Loucy (cell line): ENCODE results near the gene IBA57.
A peak's percentile ranks its signal among the peaks of the same experiment; 100 is the strongest.

ENCODE experiments used
- H2AFZ ChIP-seq: fragments of 200-600 bp; sonication (generic); 2 replicates; pipeline ENCODE4 v1.6.0; 2016; ENCODE audit warnings: antibody characterized with exemption, mild to moderate bottlenecking, low read length, moderate library complexity
- H3F3A ChIP-seq: fragments of 200-600 bp; 2 replicates; pipeline ENCODE4 v1.6.0; 2016; ENCODE audit warnings: antibody characterized with exemption, low read depth, mild to moderate bottlenecking
- H3K27me3 ChIP-seq: fragments of 200-600 bp; sonication (generic); 2 replicates; pipeline ENCODE4 v1.6.1; 2014; ENCODE audit warnings: low read length, mild to moderate bottlenecking; ENCODE audit not compliant: insufficient read depth, poor library complexity, severe bottlenecking
- H3K36me3 ChIP-seq: fragments of 200-600 bp; sonication (generic); 2 replicates; pipeline ENCODE4 v1.6.1; 2016; ENCODE audit warnings: low read length; ENCODE audit not compliant: insufficient read depth
- H3K4me1 ChIP-seq: fragments of 200-600 bp; sonication (generic); 2 replicates; pipeline ENCODE4 v1.5.1; 2014; ENCODE audit warnings: low read length, mild to moderate bottlenecking; ENCODE audit not compliant: insufficient read depth, poor library complexity, severe bottlenecking
- H3K4me2 ChIP-seq: fragments of 200-600 bp; sonication (generic); 2 replicates; pipeline ENCODE4 v1.6.0; 2014; ENCODE audit warnings: antibody characterized with exemption, low read length, low read depth, mild to moderate bottlenecking; ENCODE audit not compliant: poor library complexity, severe bottlenecking
- H3K4me3 ChIP-seq: fragments of 200-600 bp; sonication (generic); 2 replicates; pipeline ENCODE4 v1.5.1; 2014; ENCODE audit warnings: low read length, mild to moderate bottlenecking, mixed read lengths; ENCODE audit not compliant: poor library complexity, severe bottlenecking
- H3K79me2 ChIP-seq: fragments of 200-600 bp; sonication (generic); 2 replicates; pipeline ENCODE4 v1.6.1; 2014; ENCODE audit warnings: low read length; ENCODE audit not compliant: insufficient read depth
- H3K9ac ChIP-seq: fragments of 200-600 bp; sonication (generic); 2 replicates; pipeline ENCODE4 v1.6.0; 2014; ENCODE audit warnings: mild to moderate bottlenecking, low read depth, low read length, moderate library complexity; ENCODE audit not compliant: poor library complexity, severe bottlenecking
- H3K9me2 ChIP-seq: fragments of 200-600 bp; sonication (generic); replicated peaks from 2 replicates; pipeline ENCODE4 v1.6.1; 2016; ENCODE audit warnings: low read depth, low read length, mixed read lengths
- H3K9me3 ChIP-seq: fragments of 200-600 bp; sonication (generic); 2 replicates; pipeline ENCODE4 v1.6.1; 2014; ENCODE audit warnings: mild to moderate bottlenecking, antibody characterized with exemption, low read length, low read depth; ENCODE audit not compliant: insufficient read depth
- H4K20me1 ChIP-seq: fragments of 200-600 bp; sonication (generic); 2 replicates; pipeline ENCODE4 v1.6.0; 2014; ENCODE audit warnings: antibody characterized with exemption, low read length, mild to moderate bottlenecking; ENCODE audit not compliant: insufficient read depth, poor library complexity, severe bottlenecking
- EZH2phosphoT487 ChIP-seq: fragments of 200-600 bp; IDR thresholded peaks from 2 replicates; pipeline ENCODE4 v1.6.1; 2018; ENCODE audit warnings: antibody characterized with exemption, mild to moderate bottlenecking, moderate library complexity, borderline replicate concordance
- TF ChIP-seq, protein P1 (sequence below): fragments of 200-600 bp; sonication (generic); conservative IDR thresholded peaks from 2 replicates; pipeline ENCODE4 v1.5.1; 2014; ENCODE audit warnings: mild to moderate bottlenecking, antibody characterized with exemption, low read length

IBA57 gene

DNA sequence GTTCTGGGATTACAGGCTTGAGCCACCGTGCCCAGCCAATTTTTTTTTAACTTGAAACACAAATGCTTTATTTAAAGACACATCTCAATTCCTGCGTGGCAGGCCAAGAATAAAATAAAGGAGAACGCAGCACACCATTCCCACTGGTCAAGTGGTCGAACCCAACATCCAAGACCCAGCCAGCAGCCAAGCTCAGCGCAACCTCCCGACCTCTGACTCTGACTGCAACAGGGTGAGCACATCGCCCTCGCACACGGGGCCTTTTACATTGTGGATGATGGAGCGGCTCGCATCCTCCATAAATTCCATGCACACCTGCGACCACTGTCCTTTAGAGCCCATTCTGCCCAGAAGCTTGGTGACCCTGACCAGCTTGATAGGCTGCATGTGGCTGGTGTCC lies 31.0 kb upstream of the IBA57 start:
- TF ChIP-seq, protein P1, sequence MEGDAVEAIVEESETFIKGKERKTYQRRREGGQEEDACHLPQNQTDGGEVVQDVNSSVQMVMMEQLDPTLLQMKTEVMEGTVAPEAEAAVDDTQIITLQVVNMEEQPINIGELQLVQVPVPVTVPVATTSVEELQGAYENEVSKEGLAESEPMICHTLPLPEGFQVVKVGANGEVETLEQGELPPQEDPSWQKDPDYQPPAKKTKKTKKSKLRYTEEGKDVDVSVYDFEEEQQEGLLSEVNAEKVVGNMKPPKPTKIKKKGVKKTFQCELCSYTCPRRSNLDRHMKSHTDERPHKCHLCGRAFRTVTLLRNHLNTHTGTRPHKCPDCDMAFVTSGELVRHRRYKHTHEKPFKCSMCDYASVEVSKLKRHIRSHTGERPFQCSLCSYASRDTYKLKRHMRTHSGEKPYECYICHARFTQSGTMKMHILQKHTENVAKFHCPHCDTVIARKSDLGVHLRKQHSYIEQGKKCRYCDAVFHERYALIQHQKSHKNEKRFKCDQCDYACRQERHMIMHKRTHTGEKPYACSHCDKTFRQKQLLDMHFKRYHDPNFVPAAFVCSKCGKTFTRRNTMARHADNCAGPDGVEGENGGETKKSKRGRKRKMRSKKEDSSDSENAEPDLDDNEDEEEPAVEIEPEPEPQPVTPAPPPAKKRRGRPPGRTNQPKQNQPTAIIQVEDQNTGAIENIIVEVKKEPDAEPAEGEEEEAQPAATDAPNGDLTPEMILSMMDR = no peak
- no peak for TF ChIP-seq EZH2phosphoT487
- Histone ChIP-seq H3K9ac (no peak overlapping the region), H3K4me3 (no peak overlapping the region), H3K27me3 (no peaks in the 10 kb centered on the region), H4K20me1 (no peaks in the 10 kb centered on the region), H2AFZ (no peak overlapping the region), H3F3A (no peaks in the 10 kb centered on the region), H3K9me3 (no peaks in the 10 kb centered on the region), H3K9me2 (no peaks in the 10 kb centered on the region), H3K36me3 (no peaks in the 10 kb centered on the region), H3K79me2 (no peaks in the 10 kb centered on the region), H3K4me1 (peaks cover 5% of the 10 kb centered on the region), H3K4me2 (no peak overlapping the region)

DNA sequence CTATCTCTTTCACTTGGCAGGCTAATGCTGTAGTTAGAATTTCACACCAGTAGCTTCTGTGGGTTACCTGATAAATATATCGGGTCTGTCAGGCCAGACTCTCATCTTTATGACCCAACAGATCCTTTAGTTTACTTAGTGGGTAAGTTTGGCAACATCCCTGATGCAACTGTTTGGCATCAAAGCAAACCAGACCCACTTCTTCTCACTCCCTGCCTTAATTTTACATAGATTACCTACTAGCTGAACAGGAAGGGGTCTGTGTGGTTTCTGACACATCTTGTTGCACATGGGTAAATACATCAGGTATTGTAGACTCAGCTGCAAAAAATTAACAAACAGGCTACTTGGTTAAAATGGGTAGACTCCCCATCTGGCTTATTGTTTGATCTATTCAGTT lies 28.7 kb upstream of the IBA57 start:
- H3K4me3 ChIP-seq = no peak overlapping the region
- no peaks in the 10 kb centered on the region for H3K9me3 ChIP-seq
- 0 out of 2 replicates have a peak overlapping the region, but pooled peaks have one; percentile 29 for H2AFZ ChIP-seq
- peak overlapping the region; percentile 13 for H3K4me2 ChIP-seq
- peaks cover 9% of the 10 kb centered on the region for H3K4me1 ChIP-seq
- TF ChIP-seq EZH2phosphoT487 = no peak
- TF ChIP-seq, protein P1 = no peak
- no peaks in the 10 kb centered on the region for H3K27me3 ChIP-seq
- H3K9me2 ChIP-seq = no peaks in the 10 kb centered on the region
- H3F3A ChIP-seq = no peaks in the 10 kb centered on the region
- peaks cover 17% of the 10 kb centered on the region for H4K20me1 ChIP-seq
- peaks cover 17% of the 10 kb centered on the region for H3K79me2 ChIP-seq
- H3K9ac ChIP-seq = no peak overlapping the region
- no peaks in the 10 kb centered on the region for H3K36me3 ChIP-seq

DNA sequence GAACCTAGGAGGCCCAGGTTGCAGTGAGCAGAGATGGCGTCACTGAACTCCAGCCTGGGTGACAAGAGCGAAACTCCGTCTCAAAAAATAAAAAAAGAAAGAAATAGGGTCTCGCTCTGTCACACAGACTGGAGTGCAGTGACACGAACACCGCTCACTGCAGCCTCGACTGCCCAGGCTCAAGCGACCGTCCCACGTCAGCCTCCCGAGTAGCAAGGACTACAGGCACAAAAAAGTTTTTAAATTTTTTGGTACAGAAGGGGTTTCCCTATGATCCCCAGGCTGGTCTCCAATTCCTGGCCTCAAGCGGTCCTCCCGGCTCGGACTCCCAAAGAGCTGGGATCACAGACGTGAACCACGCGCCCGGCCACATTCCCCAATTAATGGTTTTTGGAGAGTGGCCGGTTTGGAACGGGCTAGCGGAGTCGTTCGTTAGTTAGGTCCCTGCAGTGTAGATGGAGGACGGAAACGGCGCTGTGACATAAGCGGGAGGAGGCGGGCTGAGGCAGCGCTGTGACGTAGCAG lies 26.1 kb upstream of the IBA57 start:
- peaks cover 34% of the 10 kb centered on the region for H3K4me1 ChIP-seq

More for the DNA sequence above, 26.1 kb upstream of the IBA57 start:
- Histone ChIP-seq H3K79me2 (peaks cover 43% of the 10 kb centered on the region), H3F3A (no peaks in the 10 kb centered on the region), H2AFZ (peak overlapping the region; percentile 70), H3K9ac (peak overlapping the region; percentile 63), H3K4me2 (peak overlapping the region; percentile 65), H3K9me2 (no peaks in the 10 kb centered on the region), H4K20me1 (peaks cover 42% of the 10 kb centered on the region), H3K36me3 (no peaks in the 10 kb centered on the region), H3K27me3 (no peaks in the 10 kb centered on the region), H3K4me3 (peak overlapping the region; percentile 99), H3K9me3 (no peaks in the 10 kb centered on the region)
- TF ChIP-seq EZH2phosphoT487 = no peak
- TF ChIP-seq, protein P1 = no peak
